Nephron (organoid): ENCODE results near the gene UBAC2.
"Not testable (repeated sequence)": the region's sequence is repeated elsewhere in the genome, so short reads cannot be mapped to it uniquely, and the experiment has no call there.

ENCODE experiments used
- H3K27ac Mint-ChIP-seq, 3 experiments: 2 replicates each; pipeline ENCODE4 v1.8.0; 2020; ENCODE audit warnings: mixed read lengths in 3 of 3, mild to moderate bottlenecking in 2 of 3, moderate library complexity in 1 of 3
- H3K27me3 Mint-ChIP-seq: 2 replicates; pipeline ENCODE4 v1.8.0; 2021; ENCODE audit warnings: low read depth, mild to moderate bottlenecking, moderate library complexity, mixed read lengths
- H3K36me3 Mint-ChIP-seq: 2 replicates; pipeline ENCODE4 v1.8.0; 2020; ENCODE audit warnings: low read depth, mixed read lengths
- H3K4me1 Mint-ChIP-seq: 2 replicates; pipeline ENCODE4 v1.8.0; 2020; ENCODE audit warnings: mixed read lengths
- H3K4me3 Mint-ChIP-seq, 3 experiments: 2 replicates each; pipeline ENCODE4 v1.8.0; 2020; ENCODE audit warnings: mild to moderate bottlenecking in 3 of 3, mixed read lengths in 3 of 3, moderate library complexity in 2 of 3
- H3K9me3 Mint-ChIP-seq: 2 replicates; pipeline ENCODE4 v1.8.0; 2020; ENCODE audit warnings: mixed read lengths
- CTCF ChIP-seq, 3 experiments: fragments of 200-600 bp; sonication (generic); IDR thresholded peaks; one replicate each; pipeline ENCODE4 v1.5.0; 2021; ENCODE audit warnings: antibody characterized with exemption in 3 of 3; ENCODE audit not compliant: unreplicated experiment in 3 of 3

Gene UBAC2

GRCh38 chr13:99228737-99229691 lies 28.4 kb downstream of the UBAC2 start:
- no peak overlapping the region for H3K4me3 Mint-ChIP-seq
- peaks cover 15% of the 10 kb centered on the region for H3K4me1 Mint-ChIP-seq
- H3K9me3 Mint-ChIP-seq: no peaks in the 10 kb centered on the region
- no peaks in the 10 kb centered on the region for H3K27me3 Mint-ChIP-seq
- peaks cover 21% of the 10 kb centered on the region for H3K36me3 Mint-ChIP-seq
- peak overlapping the region in 2 of 3 experiments; percentile 8 to 77 for H3K27ac Mint-ChIP-seq
- no peak for TF ChIP-seq CTCF (IDR thresholded peaks at IDR 0.05; ENCODE audit: unreplicated experiment in 3 of 3)

- not testable (repeated sequence) for H3K4me3 Mint-ChIP-seq, H3K27me3 Mint-ChIP-seq, H3K27ac Mint-ChIP-seq, H3K9me3 Mint-ChIP-seq
- peaks cover 15% of the 10 kb centered on the region for H3K4me1 Mint-ChIP-seq
- H3K36me3 Mint-ChIP-seq: peaks cover 16% of the 10 kb centered on the region
These were observed 29.9 kb downstream of the UBAC2 start for GRCh38 chr13:99230588-99230987.

DNA sequence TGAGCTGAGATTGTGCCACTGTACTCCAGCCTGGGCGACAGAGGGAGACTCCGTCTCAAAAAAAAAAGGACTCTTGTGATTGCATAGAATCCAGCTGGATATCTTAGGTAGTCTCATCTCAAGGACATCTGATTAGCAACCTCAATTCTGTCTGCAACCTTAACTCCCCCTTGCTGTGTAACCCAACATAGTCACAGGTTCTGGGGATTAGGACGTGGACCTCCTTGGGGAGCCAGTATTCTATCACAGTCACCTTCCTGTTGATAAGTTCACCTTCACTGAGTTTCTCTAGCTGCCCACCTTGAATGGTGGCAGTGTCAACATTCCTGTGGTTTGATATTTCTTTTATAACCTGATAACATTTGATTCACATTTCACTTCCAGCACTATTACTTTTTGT lies 30.3 kb downstream of the UBAC2 start:
- peaks cover 15% of the 10 kb centered on the region for H3K4me1 Mint-ChIP-seq
- no peak overlapping the region for H3K27ac Mint-ChIP-seq
- peaks cover 16% of the 10 kb centered on the region for H3K36me3 Mint-ChIP-seq
- no peak overlapping the region for H3K4me3 Mint-ChIP-seq
- H3K9me3 Mint-ChIP-seq: no peaks in the 10 kb centered on the region
- H3K27me3 Mint-ChIP-seq: no peaks in the 10 kb centered on the region
- no peak for TF ChIP-seq CTCF (IDR thresholded peaks at IDR 0.05; ENCODE audit: unreplicated experiment in 3 of 3)

- Mint-ChIP-seq H3K27me3 (no peaks in the 10 kb centered on the region), H3K4me1 (peaks cover 15% of the 10 kb centered on the region), H3K4me3 (no peak overlapping the region), H3K27ac (no peak overlapping the region), H3K36me3 (peaks cover 12% of the 10 kb centered on the region), H3K9me3 (no peaks in the 10 kb centered on the region)
- TF ChIP-seq CTCF (IDR thresholded peaks at IDR 0.05; ENCODE audit: unreplicated experiment in 3 of 3): no peak
These were observed 31.1 kb downstream of the UBAC2 start for GRCh38 chr13:99231721-99232120.

DNA sequence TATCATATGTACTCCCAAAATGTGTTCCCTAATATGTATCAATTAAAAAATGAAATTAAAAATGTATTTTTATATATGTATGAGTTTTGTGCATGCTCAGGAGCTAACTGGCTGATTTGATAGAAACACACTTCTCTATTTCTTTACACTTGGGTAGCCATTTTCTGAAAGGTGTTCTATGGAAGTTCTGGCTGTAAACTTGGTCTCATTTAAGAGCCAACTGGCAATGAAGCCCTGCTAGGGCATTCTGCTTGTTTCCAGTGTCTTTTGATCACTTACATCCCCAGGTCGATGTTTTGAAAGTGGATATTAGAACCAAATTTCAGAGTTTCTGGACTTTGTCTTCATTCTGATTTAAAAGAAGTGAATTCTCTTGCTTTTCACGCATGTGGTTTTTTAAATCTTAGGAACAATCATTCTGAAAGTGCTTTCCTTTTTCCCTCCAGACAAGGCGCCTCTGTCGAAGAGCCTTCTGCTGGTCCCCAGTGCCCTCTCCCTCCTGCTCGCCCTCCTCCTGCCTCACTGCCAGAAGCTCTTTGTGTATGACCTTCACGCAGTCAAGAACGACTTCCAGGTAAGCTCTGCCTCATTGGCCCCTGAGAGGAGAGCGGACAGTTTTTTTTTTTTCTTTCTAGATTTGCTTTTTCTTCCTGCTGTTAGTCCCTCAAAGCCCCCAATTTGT lies 37.5 kb downstream of the UBAC2 start:
- no peak overlapping the region for H3K4me3 Mint-ChIP-seq
- peaks cover 3% of the 10 kb centered on the region for H3K9me3 Mint-ChIP-seq
- no peaks in the 10 kb centered on the region for H3K4me1 Mint-ChIP-seq

More for the DNA sequence above, 37.5 kb downstream of the UBAC2 start:
- peak overlapping the region in 1 of 3 experiments; percentile 69 for H3K27ac Mint-ChIP-seq
- peaks cover 40% of the 10 kb centered on the region for H3K36me3 Mint-ChIP-seq
- no peak for TF ChIP-seq CTCF (IDR thresholded peaks at IDR 0.05; ENCODE audit: unreplicated experiment in 3 of 3)
- H3K27me3 Mint-ChIP-seq: no peaks in the 10 kb centered on the region
